ENCODE measurements around the gene CDK7. TPM values are rescaled to one million over a fixed set of nuclear protein-coding genes. Genes with fewer than 3 reads are reported as not detected.

CDK7 gene
- total RNA-seq, 2 donors from 2014 or later, result 9.2 to 23.4 TPM

GRCh38 chr5:69305512-69305911 lies 70.8 kb downstream of the CDK7 start:
- no peak for ATAC-seq (ENCODE audit: insufficient number of reproducible peaks, low FRiP score, low read depth)
- Histone ChIP-seq H3K27ac (no peak overlapping the region), H3K27me3 (replicated peaks; ENCODE audit: insufficient read depth) (no peaks in the 10 kb centered on the region), H3K36me3 (peaks cover 11% of the 10 kb centered on the region), H3K4me1 (ENCODE audit: control insufficient read depth in 1 of 2, low read depth in 2 of 2) (no peaks in the 10 kb centered on the region), H3K4me3 (no peak overlapping the region), H3K9me3 (no peaks in the 10 kb centered on the region)
- TF ChIP-seq, protein P1, sequence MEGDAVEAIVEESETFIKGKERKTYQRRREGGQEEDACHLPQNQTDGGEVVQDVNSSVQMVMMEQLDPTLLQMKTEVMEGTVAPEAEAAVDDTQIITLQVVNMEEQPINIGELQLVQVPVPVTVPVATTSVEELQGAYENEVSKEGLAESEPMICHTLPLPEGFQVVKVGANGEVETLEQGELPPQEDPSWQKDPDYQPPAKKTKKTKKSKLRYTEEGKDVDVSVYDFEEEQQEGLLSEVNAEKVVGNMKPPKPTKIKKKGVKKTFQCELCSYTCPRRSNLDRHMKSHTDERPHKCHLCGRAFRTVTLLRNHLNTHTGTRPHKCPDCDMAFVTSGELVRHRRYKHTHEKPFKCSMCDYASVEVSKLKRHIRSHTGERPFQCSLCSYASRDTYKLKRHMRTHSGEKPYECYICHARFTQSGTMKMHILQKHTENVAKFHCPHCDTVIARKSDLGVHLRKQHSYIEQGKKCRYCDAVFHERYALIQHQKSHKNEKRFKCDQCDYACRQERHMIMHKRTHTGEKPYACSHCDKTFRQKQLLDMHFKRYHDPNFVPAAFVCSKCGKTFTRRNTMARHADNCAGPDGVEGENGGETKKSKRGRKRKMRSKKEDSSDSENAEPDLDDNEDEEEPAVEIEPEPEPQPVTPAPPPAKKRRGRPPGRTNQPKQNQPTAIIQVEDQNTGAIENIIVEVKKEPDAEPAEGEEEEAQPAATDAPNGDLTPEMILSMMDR (IDR thresholded peaks at IDR 0.05), result no peak
- no peak for DNase-seq (ENCODE audit: low spot score)

- no peaks in the 10 kb centered on the region for H3K9me3 ChIP-seq
- no peak overlapping the region for H3K4me3 ChIP-seq
- H3K27ac ChIP-seq, result no peak overlapping the region
- no peak for ATAC-seq (ENCODE audit: insufficient number of reproducible peaks, low FRiP score, low read depth)
- no peak for DNase-seq (ENCODE audit: low spot score)
- no peaks in the 10 kb centered on the region for H3K4me1 ChIP-seq (ENCODE audit: control insufficient read depth in 1 of 2, low read depth in 2 of 2)
- TF ChIP-seq, protein P1 (IDR thresholded peaks at IDR 0.05), result no peak
- peaks cover 14% of the 10 kb centered on the region for H3K36me3 ChIP-seq
- H3K27me3 ChIP-seq (replicated peaks; ENCODE audit: insufficient read depth), result no peaks in the 10 kb centered on the region
Measured at GRCh38 chr5:69308046-69308553, 73.4 kb downstream of the CDK7 start.

GRCh38 chr5:69309380-69309779 lies 74.7 kb downstream of the CDK7 start:
- TF ChIP-seq, protein P1 (IDR thresholded peaks at IDR 0.05), result no peak
- Histone ChIP-seq H3K9me3 (no peaks in the 10 kb centered on the region), H3K36me3 (peaks cover 20% of the 10 kb centered on the region), H3K4me1 (ENCODE audit: control insufficient read depth in 1 of 2, low read depth in 2 of 2) (no peaks in the 10 kb centered on the region), H3K4me3 (no peak overlapping the region), H3K27me3 (replicated peaks; ENCODE audit: insufficient read depth) (no peaks in the 10 kb centered on the region), H3K27ac (no peak overlapping the region)
- ATAC-seq (ENCODE audit: insufficient number of reproducible peaks, low FRiP score, low read depth) (no peak), DNase-seq (ENCODE audit: low spot score) (no peak)

DNA sequence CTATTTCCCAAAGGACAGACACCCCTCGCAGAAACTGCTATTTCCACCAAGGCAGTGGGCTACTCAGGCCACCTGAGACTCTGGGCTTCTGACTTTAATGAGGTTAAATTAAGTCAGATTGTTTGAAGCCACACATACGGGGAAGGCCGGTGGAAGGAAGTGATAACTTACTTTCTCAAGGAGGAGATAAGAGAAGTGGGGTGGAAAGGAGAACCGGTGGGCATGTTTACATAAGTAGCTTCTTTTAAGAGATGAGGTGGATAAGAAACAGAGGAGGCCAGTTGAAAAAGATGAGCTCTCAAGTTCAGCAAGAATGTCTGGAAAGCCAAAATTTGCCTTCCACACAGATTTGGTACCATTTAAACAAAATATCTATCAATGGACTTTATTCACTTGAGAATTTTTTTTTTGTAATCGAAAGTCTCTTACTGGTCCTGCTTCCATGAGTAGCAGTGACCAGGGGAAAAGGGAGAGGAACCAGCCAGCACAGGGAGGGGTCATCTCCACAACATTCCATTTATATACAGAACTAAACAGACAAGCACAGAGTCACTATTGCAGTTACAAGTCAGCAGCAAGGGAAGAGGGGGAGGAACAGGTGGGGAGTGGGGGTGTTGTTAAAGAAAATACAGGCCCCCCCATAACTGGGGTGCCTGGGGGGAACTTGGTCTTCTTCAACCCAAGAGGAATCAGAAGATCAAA lies 77.9 kb downstream of the CDK7 start:
- Histone ChIP-seq H3K4me3 (no peak overlapping the region), H3K27ac (no peak overlapping the region), H3K9me3 (no peaks in the 10 kb centered on the region), H3K4me1 (ENCODE audit: control insufficient read depth in 1 of 2, low read depth in 2 of 2) (no peaks in the 10 kb centered on the region), H3K36me3 (peaks cover 20% of the 10 kb centered on the region), H3K27me3 (replicated peaks; ENCODE audit: insufficient read depth) (no peaks in the 10 kb centered on the region)
- DNase-seq (ENCODE audit: low spot score) (no peak), ATAC-seq (ENCODE audit: insufficient number of reproducible peaks, low FRiP score, low read depth) (no peak)
- TF ChIP-seq, protein P1 (IDR thresholded peaks at IDR 0.05), result no peak

- Histone ChIP-seq H3K36me3 (peaks cover 20% of the 10 kb centered on the region), H3K9me3 (no peaks in the 10 kb centered on the region), H3K27ac (no peak overlapping the region), H3K4me1 (ENCODE audit: control insufficient read depth in 1 of 2, low read depth in 2 of 2) (no peaks in the 10 kb centered on the region), H3K27me3 (replicated peaks; ENCODE audit: insufficient read depth) (no peaks in the 10 kb centered on the region), H3K4me3 (no peak overlapping the region)
- TF ChIP-seq, protein P1 (IDR thresholded peaks at IDR 0.05), result no peak
- ATAC-seq (ENCODE audit: insufficient number of reproducible peaks, low FRiP score, low read depth), result no peak
- DNase-seq (ENCODE audit: low spot score), result no peak
Measured at GRCh38 chr5:69313428-69313827, 78.7 kb downstream of the CDK7 start.

Data from thoracic aorta (tissue), 2 donors.